NCI-H146 (cell line): Measurements from ENCODE around the gene MEST.
"Not testable (repeated sequence)": the region's sequence is repeated elsewhere in the genome, so short reads cannot be mapped to it uniquely, and the experiment has no call there.

Experiments used
- DNase-seq: peaks from one replicate; lab custom pipeline; 2025; lab: John Stamatoyannopoulos, UW

Gene MEST, protein sequence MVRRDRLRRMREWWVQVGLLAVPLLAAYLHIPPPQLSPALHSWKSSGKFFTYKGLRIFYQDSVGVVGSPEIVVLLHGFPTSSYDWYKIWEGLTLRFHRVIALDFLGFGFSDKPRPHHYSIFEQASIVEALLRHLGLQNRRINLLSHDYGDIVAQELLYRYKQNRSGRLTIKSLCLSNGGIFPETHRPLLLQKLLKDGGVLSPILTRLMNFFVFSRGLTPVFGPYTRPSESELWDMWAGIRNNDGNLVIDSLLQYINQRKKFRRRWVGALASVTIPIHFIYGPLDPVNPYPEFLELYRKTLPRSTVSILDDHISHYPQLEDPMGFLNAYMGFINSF

GRCh38 chr7:130491841-130492522 lies at the start of gene MEST:
Gene MEST (plus strand): TSS chr7:130492085. CDS start chr7:130492314, 229 bp downstream.
- DNase-seq: peak; percentile 68

DNA sequence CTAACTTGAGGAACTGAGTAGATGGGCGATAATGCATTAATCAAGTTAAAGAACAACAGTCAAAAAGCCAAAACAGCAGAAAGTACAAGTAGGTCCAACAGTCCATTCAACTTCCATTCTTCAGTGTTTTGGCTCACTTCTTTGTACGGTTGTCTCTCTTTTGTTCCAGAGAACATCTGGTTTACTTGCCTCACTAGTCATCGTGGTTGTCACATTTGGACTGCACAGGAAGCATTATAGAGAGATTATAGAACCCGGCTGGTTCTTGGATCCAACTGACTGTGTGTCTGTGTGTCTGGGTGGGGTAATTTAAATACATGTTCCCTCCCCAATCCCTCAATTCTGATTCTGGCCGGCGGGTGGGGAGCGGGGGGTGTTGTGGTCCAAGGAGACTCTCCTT lies 49.3 kb upstream of the MEST start:
- no peak for DNase-seq

DNA sequence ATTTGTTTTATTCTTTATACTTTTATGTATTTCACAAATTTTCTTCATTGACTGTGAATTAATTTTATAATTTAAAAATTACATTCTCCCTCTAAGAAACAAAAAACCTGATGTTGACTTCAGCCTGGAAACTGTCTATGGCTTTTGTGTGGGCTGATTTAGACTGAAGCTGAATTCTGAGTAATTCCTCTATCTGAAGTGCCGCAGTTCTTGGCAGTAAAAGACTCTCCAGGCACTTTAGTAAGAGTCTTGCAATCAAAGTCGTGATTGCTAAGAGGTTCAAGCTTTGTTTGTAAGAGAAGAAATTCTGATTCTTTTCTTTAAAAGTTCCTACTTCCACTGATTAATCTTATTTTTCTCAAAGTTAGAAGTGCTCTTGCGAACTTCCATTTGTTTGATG lies 47.7 kb upstream of the MEST start:
- DNase-seq: no peak

GRCh38 chr7:130444751-130445407 lies 47.0 kb upstream of the MEST start:
- no peak for DNase-seq

DNA sequence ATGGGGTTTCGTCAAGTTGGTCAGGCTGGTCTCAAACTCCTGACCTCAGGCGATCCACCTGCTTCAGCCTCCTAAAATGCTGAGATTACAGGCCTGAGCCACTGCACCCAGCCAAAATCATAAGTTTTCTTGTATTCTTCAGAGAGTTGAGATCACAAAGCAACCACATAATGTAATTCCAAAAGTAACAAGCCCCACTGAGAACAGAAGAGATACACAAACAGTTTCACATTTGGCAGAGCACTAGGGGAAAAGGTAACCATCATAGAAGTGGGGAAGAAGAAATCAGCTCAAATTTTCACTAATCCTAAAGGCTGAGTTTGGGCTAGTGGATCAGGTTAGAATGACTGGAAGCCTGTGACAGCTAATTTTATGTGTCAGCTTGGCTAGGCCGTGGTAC lies 45.6 kb upstream of the MEST start:
- DNase-seq: no peak

DNA sequence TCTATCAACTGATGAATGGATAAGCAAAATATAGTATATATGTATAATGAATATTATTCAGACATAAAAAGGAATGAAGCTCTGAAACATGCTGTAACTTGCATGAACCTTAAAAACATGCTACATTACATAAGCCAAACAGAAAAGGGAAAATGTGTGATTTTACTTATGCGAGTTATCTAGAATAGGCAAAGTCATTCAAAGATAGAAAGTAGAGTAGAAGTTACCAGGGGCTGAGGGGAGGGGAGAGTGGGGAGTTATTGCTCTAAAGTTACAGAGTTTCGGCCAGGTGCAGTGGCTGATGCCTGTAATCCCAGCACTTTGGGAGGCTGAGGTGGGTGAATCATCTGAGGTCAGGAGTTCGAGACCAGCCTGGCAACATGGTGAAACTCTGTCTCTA lies 40.5 kb upstream of the MEST start:
- not testable (repeated sequence) for DNase-seq

DNA sequence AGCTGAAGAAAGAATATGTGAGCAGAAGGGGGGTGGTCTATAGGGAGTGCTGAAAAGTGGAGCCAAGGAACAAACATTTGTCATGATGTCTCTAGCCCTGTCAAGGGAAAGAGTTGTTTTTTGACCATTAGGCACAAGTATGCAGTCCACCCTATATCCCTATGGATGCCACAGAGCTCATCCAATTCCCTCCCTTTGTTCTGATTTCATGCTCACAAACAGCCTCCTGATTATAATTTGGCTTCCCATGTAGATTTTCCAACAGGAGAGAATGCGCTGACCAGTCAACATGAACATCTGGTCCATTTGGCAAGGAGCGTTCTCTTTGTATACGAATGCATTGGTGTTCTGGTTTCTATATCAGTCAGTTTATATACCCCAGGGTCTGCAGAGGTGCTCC lies 38.9 kb upstream of the MEST start:
- no peak for DNase-seq

GRCh38 chr7:130454959-130455358 lies 36.9 kb upstream of the MEST start:
- DNase-seq: no peak

- DNase-seq: no peak
Observed at GRCh38 chr7:130458257-130458656, 33.6 kb upstream of the MEST start.

- no peak for DNase-seq
Observed at GRCh38 chr7:130461272-130461671, 30.6 kb upstream of the MEST start.

DNA sequence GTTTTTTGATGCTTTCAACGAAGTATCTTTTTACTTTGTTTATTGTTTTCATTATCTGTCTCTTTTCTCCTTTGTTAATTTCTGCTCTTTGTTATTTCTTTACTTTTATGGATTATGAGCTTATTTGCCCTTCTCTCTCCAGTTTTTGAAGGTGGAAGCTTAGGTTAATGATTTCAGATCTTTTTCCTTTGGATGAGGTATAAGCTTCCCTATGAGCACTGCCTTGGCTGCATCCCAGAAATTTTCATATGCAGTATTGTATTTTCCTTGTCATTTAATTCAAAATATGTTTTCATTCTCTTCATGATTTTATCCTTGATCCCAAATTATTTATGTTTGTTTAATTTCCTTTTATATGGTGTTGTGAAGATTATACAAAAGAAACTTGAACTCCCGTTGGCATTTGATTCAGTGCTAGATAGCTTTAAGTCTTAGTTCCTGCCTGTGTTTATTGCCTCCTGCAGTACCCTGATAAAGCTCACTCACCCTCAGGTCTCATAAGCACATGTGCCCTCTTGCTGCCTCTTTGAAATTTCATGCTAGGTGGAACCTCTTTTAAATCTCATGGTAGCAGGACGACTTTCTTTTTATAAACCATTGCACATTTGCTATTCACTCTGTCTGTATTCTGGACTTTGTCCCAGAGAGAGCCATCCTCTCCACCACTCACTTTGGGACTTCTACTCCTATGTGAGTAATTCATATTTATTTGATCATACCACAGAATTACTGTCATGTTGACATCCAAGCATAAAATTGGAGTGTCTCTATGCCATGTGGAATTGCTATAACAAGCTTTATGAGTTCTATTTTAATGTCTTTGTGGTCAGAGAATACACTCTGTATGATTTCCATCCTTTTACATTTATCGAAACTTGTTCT lies 28.1 kb upstream of the MEST start:
- DNase-seq: no peak

GRCh38 chr7:130468612-130469011 lies 23.3 kb upstream of the MEST start:
- no peak for DNase-seq

GRCh38 chr7:130471974-130472373 lies 19.9 kb upstream of the MEST start:
- DNase-seq: no peak

- DNase-seq: no peak
Observed at GRCh38 chr7:130473289-130473688, 18.6 kb upstream of the MEST start.

DNA sequence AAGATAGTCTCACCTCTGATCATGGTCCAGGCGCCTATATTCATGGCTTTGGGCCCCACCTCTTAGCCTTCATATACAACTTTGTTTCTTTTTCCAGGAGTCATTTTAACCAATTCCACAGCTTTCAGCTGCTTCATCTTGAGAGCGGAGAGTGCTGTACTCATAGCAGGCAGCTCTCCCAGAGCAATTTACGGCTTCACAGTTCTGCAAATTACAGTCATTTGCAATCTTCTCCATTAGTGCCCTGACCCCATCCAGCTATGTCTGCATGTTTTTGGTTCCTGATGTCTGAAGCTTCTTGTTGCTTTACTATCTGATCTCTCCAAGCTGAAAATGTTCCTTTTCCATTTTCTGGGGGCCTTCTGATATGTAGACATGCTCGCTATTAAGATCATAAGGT lies 18.0 kb upstream of the MEST start:
- DNase-seq: peak; percentile 44

- peak; percentile 30 for DNase-seq
Observed at GRCh38 chr7:130475776-130476175, 16.1 kb upstream of the MEST start.

DNA sequence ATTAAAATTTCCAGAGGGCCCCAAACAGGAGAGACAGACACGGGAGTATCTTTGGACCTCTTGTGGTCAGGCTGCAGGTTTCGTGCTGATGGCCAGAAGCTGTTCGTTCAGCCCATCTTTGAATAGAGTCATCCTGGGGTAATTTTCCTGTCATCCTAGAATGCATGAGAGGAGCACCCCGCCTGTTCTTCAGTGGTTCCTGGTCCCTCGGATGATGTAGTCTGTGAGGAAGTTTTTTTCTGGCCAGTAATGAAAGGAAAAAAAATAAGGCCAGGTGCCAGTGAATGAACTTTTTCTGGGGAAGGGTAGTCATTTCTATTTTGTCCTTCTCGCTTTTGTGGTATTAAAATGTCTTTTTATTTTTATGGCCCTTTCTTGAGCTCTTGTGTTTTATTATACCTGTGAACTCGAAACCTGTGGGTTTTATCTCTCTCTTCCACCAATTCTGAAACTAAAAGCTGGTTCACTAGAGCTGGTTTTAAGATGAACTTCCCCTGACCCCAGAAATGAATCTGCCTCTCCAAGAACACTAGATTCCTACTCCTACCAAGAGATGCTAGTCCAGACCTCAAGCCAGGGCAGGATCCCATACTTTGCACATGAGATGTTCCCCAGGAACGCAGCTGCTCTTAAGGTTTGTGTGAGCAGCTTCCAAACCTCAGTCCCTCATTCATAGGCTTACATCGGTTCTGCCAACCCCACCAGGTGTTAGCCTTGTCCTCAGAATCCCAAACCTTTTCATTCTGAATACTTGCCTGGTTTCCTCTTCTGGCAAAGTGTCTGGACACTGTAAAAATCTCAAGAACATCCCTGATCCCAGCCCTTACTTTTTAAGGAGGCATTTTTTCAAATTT lies 15.4 kb upstream of the MEST start:
- DNase-seq: peak; percentile 59

GRCh38 chr7:130478991-130479390 lies 12.9 kb upstream of the MEST start:
- DNase-seq: no peak

- no peak for DNase-seq
Observed at GRCh38 chr7:130479716-130480400, 12.0 kb upstream of the MEST start.

GRCh38 chr7:130481898-130482297 lies 10.0 kb upstream of the MEST start:
- DNase-seq: no peak

- no peak for DNase-seq
Observed at GRCh38 chr7:130483031-130483430, 8.9 kb upstream of the MEST start.
